ENCODE measurements around the gene FMN2.

GRCh38 chr1:240237305-240237721 lies 145.6 kb downstream of the FMN2 start:
- TF ChIP-seq CTCF (IDR thresholded peaks at IDR 0.05): no peak
- TF ChIP-seq POLR2A (IDR thresholded peaks at IDR 0.05): no peak

All from lower leg skin (tissue), 3 donors.